HCT116 (cell line): ENCODE measurements around the gene GRIK3. TPM values are rescaled to one million over a fixed set of nuclear protein-coding genes. Genes with fewer than 3 reads are reported as not detected.

Experiments
- ATAC-seq: fragments of 200-7000 bp; cut with Tn5 transposase; 2 replicates; pipeline ENCODE4 v1.9.1; 2020; ENCODE audit warnings: mild to moderate bottlenecking, moderate library complexity
- BruUV-seq: library from RNA; stranded (reverse); fragments of 400-500 nt; replicated peaks from 2 replicates; lab custom pipeline; 2021; lab: Mats Ljungman, UMichigan
- CTCF ChIA-PET: fragments of 300-600 bp; sonication (Branson Sonifier 250); formaldehyde crosslinking; loops from one replicate; lab custom pipeline; 2021; ENCODE audit warnings: antibody characterized with exemption; lab: Charles Lee
- POLR2A ChIA-PET: fragments of 300-600, 350-600 bp; sonication (Branson Sonifier 250); formaldehyde crosslinking; loops from one replicate; lab custom pipeline; 2021; ENCODE audit warnings: antibody characterized with exemption; lab: Charles Lee
- RAD21 ChIA-PET, 2 experiments: fragments of 300-600 bp; sonication (Branson Sonifier 250); formaldehyde crosslinking; loops; one replicate each; lab custom pipeline; 2023; ENCODE audit warnings: low total read pairs in 2 of 2; ENCODE audit not compliant: uncharacterized antibody in 2 of 2, unreplicated experiment in 2 of 2, low non-redundant PET in 1 of 2; lab: Charles Lee
- DNase-seq: peaks from one replicate; pipeline ENCODE4 v3.0.0-alpha.2; 2010; ENCODE audit warnings: low read depth, low spot score
- H2AFZ ChIP-seq: fragments of 200-600 bp; shearing (Covaris generic), sonication (generic); 2 replicates; pipeline ENCODE4 v1.6.1; 2017; ENCODE audit warnings: low read depth, mixed run types, mixed read lengths, antibody characterized with exemption, low read length; ENCODE audit not compliant: poor library complexity, severe bottlenecking
- H3K27ac ChIP-seq: 2 replicates; pipeline ENCODE4 v1.5.1; 2012; ENCODE audit warnings: low read depth, low read length
- H3K27me3 ChIP-seq: fragments of 200-600 bp; sonication (generic); 2 replicates; pipeline ENCODE4 v1.6.1; 2016; ENCODE audit warnings: mixed run types, low read length, mixed read lengths; ENCODE audit not compliant: insufficient read depth
- H3K36me3 ChIP-seq, 2 experiments: fragments of 200-500 bp in 1 of 2; fragments of 200-600 bp in 1 of 2; sonication (Bioruptor generic) in 1 of 2; sonication (generic) in 1 of 2; 2 replicates each; pipeline versions ENCODE4 v1.5.1 to v1.6.1; 2014 to 2016; ENCODE audit warnings: low read length in 2 of 2, inconsistent platforms in 1 of 2, mixed read lengths in 1 of 2, mixed run types in 1 of 2; ENCODE audit not compliant: insufficient read depth in 2 of 2, control insufficient read depth in 1 of 2
- H3K4me1 ChIP-seq, 2 experiments: fragments of 200-600 bp in 1 of 2; sonication (generic) in 1 of 2; 2 replicates each; pipeline versions ENCODE4 v1.5.1 to v1.6.1; 2012 to 2017; ENCODE audit warnings: low read length in 2 of 2, inconsistent platforms in 1 of 2, mild to moderate bottlenecking in 1 of 2, mixed read lengths in 1 of 2, mixed run types in 1 of 2, moderate library complexity in 1 of 2; ENCODE audit not compliant: insufficient read depth in 2 of 2, control insufficient read depth in 1 of 2
- H3K4me2 ChIP-seq: fragments of 200-600 bp; sonication (generic); 2 replicates; pipeline ENCODE4 v1.6.1; 2017; ENCODE audit warnings: mixed run types, low read length, mixed read lengths
- H3K4me3 ChIP-seq, 2 experiments: fragments of 200-600 bp in 1 of 2; sonication (generic) in 1 of 2; replicated peaks in 1 of 2; 2 replicates each; pipeline ENCODE4 v1.5.1; 2011 to 2016; ENCODE audit warnings: low read length in 2 of 2, control low read depth in 1 of 2, low read depth in 1 of 2, mild to moderate bottlenecking in 1 of 2, mixed read lengths in 1 of 2, mixed run types in 1 of 2
- H3K79me2 ChIP-seq: fragments of 200-600 bp; sonication (generic); 2 replicates; pipeline ENCODE4 v1.6.1; 2017; ENCODE audit warnings: mild to moderate bottlenecking, mixed run types, low read length, moderate library complexity, mixed read lengths; ENCODE audit not compliant: insufficient read depth
- H3K9ac ChIP-seq: fragments of 200-600 bp; sonication (generic); 2 replicates; pipeline ENCODE4 v1.6.1; 2016; ENCODE audit warnings: low read length, mixed read lengths
- H3K9me2 ChIP-seq: fragments of 200-600 bp; sonication (generic), shearing (Covaris generic); 2 replicates; pipeline ENCODE4 v1.6.1; 2017; ENCODE audit warnings: mixed run types, mild to moderate bottlenecking, moderate library complexity; ENCODE audit not compliant: insufficient read depth
- H3K9me3 ChIP-seq, 2 experiments: fragments of 200-500 bp in 1 of 2; fragments of 200-600 bp in 1 of 2; sonication (Bioruptor generic) in 1 of 2; sonication (generic) in 1 of 2; 2 replicates each; pipeline ENCODE4 v1.6.1; 2014 to 2017; ENCODE audit warnings: low read length in 2 of 2, mixed read lengths in 2 of 2, inconsistent platforms in 1 of 2, low read depth in 1 of 2, mild to moderate bottlenecking in 1 of 2, mixed run types in 1 of 2, moderate library complexity in 1 of 2; ENCODE audit not compliant: control insufficient read depth in 1 of 2, insufficient read depth in 1 of 2
- H4K20me1 ChIP-seq: fragments of 200-600 bp; sonication (generic), shearing (Covaris generic); 2 replicates; pipeline ENCODE4 v1.6.1; 2017; ENCODE audit warnings: mixed run types, mild to moderate bottlenecking, moderate library complexity; ENCODE audit not compliant: insufficient read depth
- CBX3 ChIP-seq: IDR thresholded peaks from 2 replicates; pipeline ENCODE4 v1.6.1; 2012; ENCODE audit warnings: low read depth
- CEBPB ChIP-seq: IDR thresholded peaks from 2 replicates; pipeline ENCODE4 v1.6.1; 2012; ENCODE audit warnings: low read depth
- EGR1 ChIP-seq: IDR thresholded peaks from 2 replicates; pipeline ENCODE4 v1.6.1; 2012; ENCODE audit warnings: low read depth
- EZH2phosphoT487 ChIP-seq: fragments of 200-600 bp; IDR thresholded peaks from 2 replicates; pipeline ENCODE4 v1.6.1; 2018; ENCODE audit warnings: antibody characterized with exemption, borderline replicate concordance
- FOSL1 ChIP-seq: IDR thresholded peaks from 2 replicates; pipeline ENCODE4 v1.6.1; 2012; ENCODE audit warnings: low read depth
- POLR2A ChIP-seq: IDR thresholded peaks from 2 replicates; pipeline ENCODE4 v1.7.0; 2011; ENCODE audit warnings: borderline replicate concordance; ENCODE audit not compliant: insufficient read depth, insufficient read length; ENCODE audit errors: extremely low read depth
- POLR2AphosphoS5 ChIP-seq: IDR thresholded peaks from 2 replicates; pipeline ENCODE4 v1.6.1; 2011; ENCODE audit warnings: mild to moderate bottlenecking, low read depth, low read length, moderate library complexity
- RAD21 ChIP-seq: IDR thresholded peaks from 2 replicates; pipeline ENCODE4 v1.6.1; 2012; ENCODE audit warnings: low read depth, mild to moderate bottlenecking
- REST ChIP-seq: IDR thresholded peaks from 2 replicates; pipeline ENCODE4 v1.6.1; 2012; ENCODE audit warnings: low read depth
- ZBTB33 ChIP-seq: IDR thresholded peaks from 2 replicates; pipeline ENCODE4 v1.6.1; 2011; ENCODE audit warnings: mild to moderate bottlenecking, low read length, moderate library complexity; ENCODE audit not compliant: insufficient replicate concordance; ENCODE audit errors: extremely low read depth
- ZFX ChIP-seq: fragments of 450-650 bp; IDR thresholded peaks from 2 replicates; pipeline ENCODE4 v1.6.1; 2017
- ZNF274 ChIP-seq: fragments of 200-500 bp; sonication (Bioruptor generic); IDR thresholded peaks from 2 replicates; pipeline ENCODE4 v1.6.1; 2014; ENCODE audit warnings: mild to moderate bottlenecking, low read depth, low read length, inconsistent platforms
- intact Hi-C: fragments of 100-400 bp; cut with micrococcal nuclease; formaldehyde crosslinking; loops from 2 replicates; pipeline ENCODE4 v1.10.0; 2022
- total RNA-seq: library from RNA; stranded (reverse); gene quantifications from one replicate; pipeline ENCODE4 v1.2.1, GENCODE V29; 2021; ENCODE audit not compliant: unreplicated experiment
- TF ChIP-seq, protein P1 (sequence below), 3 experiments: fragments of 200-600 bp in 1 of 3; sonication (generic) in 1 of 3; IDR thresholded peaks in 2 of 3; conservative IDR thresholded peaks in 1 of 3; 2 replicates each; pipeline ENCODE4 v1.5.1; 2012 to 2017; ENCODE audit warnings: low read depth in 2 of 3, low read length in 2 of 3, antibody characterized with exemption in 1 of 3, borderline replicate concordance in 1 of 3, control low read depth in 1 of 3, mild to moderate bottlenecking in 1 of 3, mixed read lengths in 1 of 3, mixed run types in 1 of 3, moderate library complexity in 1 of 3; ENCODE audit not compliant: insufficient read depth in 1 of 3

The GRIK3 gene
- total RNA-seq, 1 experiment from 2014 or later: not detected

DNA sequence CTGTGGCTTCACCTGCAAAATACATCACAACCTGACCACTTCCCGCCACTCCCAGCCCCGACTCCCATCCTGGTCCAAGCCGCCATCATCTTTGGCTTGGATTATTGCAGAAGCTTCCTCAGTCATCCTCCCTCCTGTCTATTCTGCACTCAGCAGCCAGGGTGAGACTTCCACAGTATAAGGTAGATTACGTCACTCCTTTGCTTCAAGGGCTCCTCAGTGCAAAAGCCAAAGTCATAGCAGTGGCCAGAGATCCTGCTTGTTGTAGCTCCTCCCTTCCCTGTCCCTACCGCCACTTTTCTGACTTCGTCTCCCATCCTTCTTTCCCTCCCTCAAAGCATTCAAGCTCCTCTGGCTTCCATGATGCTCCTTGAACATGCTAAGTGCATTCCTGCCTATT lies 152.8 kb downstream of the GRIK3 start:
- RAD21 ChIA-PET: no interaction called here

DNA sequence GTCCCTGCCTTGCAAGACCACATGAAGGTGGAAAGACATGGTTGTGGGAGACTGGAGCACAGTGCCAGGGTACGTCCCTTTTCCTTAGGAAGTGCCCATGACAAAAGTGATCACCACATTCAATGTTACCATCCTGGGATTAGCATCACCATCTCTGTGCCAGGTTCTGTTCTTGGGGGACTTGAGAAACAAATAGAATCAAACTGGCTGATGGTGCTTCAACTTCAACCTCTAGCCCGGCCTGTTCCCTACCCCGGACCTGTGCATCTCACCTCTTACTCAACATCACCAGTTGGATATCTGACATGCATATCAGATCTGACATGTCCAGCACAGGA lies 153.3 kb downstream of the GRIK3 start:
- ChIA-PET CTCF (interaction anchor here (0.6 kb wide), 1 partner anchor 1015 kb away, joined by 3 read pairs; no protein-coding TSS in a partner anchor), RAD21 (no interaction called here)

More for the DNA sequence above, 152.8 kb downstream of the GRIK3 start:
- Histone ChIP-seq H3K79me2 (no peaks in the 10 kb centered on the region), H3K9me3 (no peaks in the 10 kb centered on the region), H4K20me1 (no peaks in the 10 kb centered on the region), H3K9ac (no peak overlapping the region), H3K4me1 (no peaks in the 10 kb centered on the region), H3K4me2 (no peak overlapping the region), H3K4me3 (no peak overlapping the region), H2AFZ (no peak overlapping the region), H3K27me3 (peaks cover 46% of the 10 kb centered on the region), H3K27ac (no peak overlapping the region), H3K36me3 (no peaks in the 10 kb centered on the region), H3K9me2 (no peaks in the 10 kb centered on the region)
- no TSS peak for BruUV-seq
- TF ChIP-seq ZBTB33 (no peak), CEBPB (no peak), CBX3 (no peak), FOSL1 (no peak), RAD21 (no peak), EGR1 (no peak), EZH2phosphoT487 (no peak), POLR2A (no peak)
- ChIA-PET POLR2A (no interaction called here), CTCF (no interaction called here)
- DNase-seq (no peak), ATAC-seq (no peak)
- intact Hi-C loops: no loop called here

More for the DNA sequence above, 153.3 kb downstream of the GRIK3 start:
- TF ChIP-seq RAD21 (no peak), ZNF274 (no peak), FOSL1 (no peak), POLR2AphosphoS5 (no peak), REST (no peak), ZFX (no peak)
- TF ChIP-seq, protein P1, sequence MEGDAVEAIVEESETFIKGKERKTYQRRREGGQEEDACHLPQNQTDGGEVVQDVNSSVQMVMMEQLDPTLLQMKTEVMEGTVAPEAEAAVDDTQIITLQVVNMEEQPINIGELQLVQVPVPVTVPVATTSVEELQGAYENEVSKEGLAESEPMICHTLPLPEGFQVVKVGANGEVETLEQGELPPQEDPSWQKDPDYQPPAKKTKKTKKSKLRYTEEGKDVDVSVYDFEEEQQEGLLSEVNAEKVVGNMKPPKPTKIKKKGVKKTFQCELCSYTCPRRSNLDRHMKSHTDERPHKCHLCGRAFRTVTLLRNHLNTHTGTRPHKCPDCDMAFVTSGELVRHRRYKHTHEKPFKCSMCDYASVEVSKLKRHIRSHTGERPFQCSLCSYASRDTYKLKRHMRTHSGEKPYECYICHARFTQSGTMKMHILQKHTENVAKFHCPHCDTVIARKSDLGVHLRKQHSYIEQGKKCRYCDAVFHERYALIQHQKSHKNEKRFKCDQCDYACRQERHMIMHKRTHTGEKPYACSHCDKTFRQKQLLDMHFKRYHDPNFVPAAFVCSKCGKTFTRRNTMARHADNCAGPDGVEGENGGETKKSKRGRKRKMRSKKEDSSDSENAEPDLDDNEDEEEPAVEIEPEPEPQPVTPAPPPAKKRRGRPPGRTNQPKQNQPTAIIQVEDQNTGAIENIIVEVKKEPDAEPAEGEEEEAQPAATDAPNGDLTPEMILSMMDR (IDR thresholded peaks at IDR 0.05 in 2 of 3, conservative IDR thresholded peaks at IDR 0.05 in 1 of 3; ENCODE audit: borderline replicate concordance in 1 of 3, insufficient read depth in 1 of 3, low read depth in 2 of 3, low read length in 2 of 3): no peak
- TF ChIP-seq, all 23 proteins: peak for 0
- Histone ChIP-seq H3K4me1 (no peaks in the 10 kb centered on the region), H4K20me1 (no peaks in the 10 kb centered on the region), H3K4me2 (no peak overlapping the region), H3K9ac (no peak overlapping the region), H2AFZ (no peak overlapping the region), H3K27me3 (peaks cover 46% of the 10 kb centered on the region), H3K27ac (no peak overlapping the region), H3K79me2 (no peaks in the 10 kb centered on the region), H3K36me3 (no peaks in the 10 kb centered on the region), H3K9me3 (no peaks in the 10 kb centered on the region), H3K4me3 (no peak overlapping the region), H3K9me2 (no peaks in the 10 kb centered on the region)
- no TSS peak for BruUV-seq
- intact Hi-C loops: no loop called here
- POLR2A ChIA-PET: no interaction called here
- no peak for ATAC-seq
- DNase-seq: no peak
